NOMO-1 (cell line): Measurements from ENCODE around the gene SRP54.
"Not testable (repeated sequence)": the region's sequence is repeated elsewhere in the genome, so short reads cannot be mapped to it uniquely, and the experiment has no call there.

Source experiments
- DNase-seq, 2 experiments: peaks; one replicate each; lab custom pipeline; 2025; ENCODE audit not compliant: unreplicated experiment in 2 of 2; lab: John Stamatoyannopoulos, UW

SRP54 gene

GRCh38 chr14:34982421-34983147 is at the start of gene SRP54:
Gene SRP54, plus strand, starts transcription at chr14:34982992. Its CDS starts 13,718 bp downstream, at chr14:34996710.
- DNase-seq: peak; percentile 96 to 98

- DNase-seq: no peak
Measured at GRCh38 chr14:34933301-34933700, 49.5 kb upstream of the SRP54 start.

DNA sequence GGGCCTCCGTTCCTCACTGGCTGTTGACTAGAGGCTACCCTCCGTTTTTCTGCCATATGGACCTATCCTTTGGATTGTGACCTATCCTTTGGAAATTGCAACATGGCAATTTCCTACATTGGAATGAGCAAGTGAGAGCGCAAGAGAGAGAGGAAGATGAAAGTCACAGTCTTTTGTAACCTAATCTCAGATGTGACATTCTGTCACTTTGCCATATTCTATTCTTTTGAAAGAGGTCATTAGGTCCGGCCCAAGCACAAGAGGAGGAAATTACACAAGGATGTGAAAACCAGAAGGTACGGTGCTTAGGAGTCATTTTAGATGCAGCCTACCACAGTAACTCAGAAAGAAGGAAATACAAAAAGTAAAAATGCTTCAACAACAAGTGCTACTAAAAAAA is 47.3 kb upstream of the SRP54 start:
- DNase-seq: peak; percentile 90 to 94

GRCh38 chr14:34937442-34937841 is 45.4 kb upstream of the SRP54 start:
- DNase-seq: no peak

DNA sequence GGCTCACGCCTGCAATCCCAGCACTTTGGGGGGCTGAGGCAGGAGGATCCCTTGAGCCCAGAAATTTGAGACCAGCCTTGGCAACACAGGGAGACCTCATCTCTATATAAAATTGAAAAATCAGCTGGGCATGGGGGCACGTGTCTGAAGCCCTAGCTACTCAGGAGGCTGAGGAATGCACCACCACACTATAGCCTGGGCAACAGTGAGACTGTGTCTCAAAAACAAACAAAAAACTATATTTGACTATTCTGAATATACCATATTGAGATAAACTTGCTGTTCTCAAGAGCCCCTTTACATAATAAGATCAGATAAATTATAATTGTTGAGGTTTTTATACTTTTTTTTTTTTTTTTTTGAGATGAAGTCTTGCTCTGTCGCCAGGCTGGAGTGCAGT is 44.9 kb upstream of the SRP54 start:
- no peak for DNase-seq

DNA sequence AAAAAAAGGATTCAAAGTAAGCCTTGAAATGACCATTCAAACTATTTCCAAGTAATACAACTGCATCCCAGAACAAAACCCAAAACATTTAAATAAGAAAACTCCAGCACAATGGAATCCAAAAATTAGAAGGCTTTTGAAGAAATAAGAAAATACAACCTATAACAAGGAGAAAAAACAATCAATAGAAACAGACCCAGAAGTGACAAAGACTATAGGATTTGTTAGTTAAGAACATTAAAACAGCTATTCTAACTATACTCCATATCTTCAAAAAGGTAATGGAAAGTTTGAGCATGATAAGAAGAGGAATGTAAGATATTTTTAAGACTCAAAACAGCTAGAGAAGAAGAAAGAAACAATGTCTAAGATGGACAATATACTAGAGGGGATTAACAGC is 39.3 kb upstream of the SRP54 start:
- no peak for DNase-seq

GRCh38 chr14:34944744-34945143 is 38.0 kb upstream of the SRP54 start:
- DNase-seq: no peak

GRCh38 chr14:34946699-34947098 is 36.1 kb upstream of the SRP54 start:
- no peak for DNase-seq

DNA sequence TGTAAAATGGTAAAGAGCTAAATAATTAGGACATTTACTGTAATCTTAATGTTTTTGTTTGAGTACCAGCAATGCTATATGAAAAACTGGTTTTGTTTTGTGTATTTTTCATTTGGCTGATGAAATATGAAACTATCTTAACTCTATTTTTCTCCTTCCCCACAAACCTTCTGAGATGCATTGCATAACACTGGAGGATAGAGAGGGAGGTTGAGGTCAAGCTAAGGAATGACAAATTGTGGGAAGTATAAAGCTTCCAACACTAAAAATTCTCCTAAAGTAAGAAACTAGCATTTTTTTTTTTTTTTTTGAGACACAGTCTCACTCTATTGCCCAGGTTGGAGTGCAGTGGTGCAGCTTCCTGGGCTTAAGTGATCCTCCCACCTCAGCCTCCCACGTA is 31.5 kb upstream of the SRP54 start:
- no peak for DNase-seq

DNA sequence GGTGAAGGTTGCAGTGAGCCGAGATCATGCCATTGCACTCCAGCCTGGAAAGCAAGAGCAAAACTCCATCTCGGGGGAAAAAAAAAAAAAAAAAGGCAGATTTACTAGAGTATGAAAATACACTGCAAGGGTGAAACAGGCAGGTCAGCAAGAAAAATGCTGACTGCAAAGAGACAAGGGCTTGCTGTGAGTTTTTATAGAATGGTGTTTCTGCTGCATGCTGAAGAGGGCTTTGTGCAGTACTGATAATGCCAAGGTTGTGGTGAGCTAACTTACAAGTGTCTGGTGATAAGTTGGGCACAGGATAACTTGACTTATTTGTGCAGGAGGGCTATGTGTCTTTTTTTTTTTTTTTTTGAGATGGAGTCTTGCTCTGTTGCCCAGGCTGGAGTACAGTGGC is 25.9 kb upstream of the SRP54 start:
- no peak for DNase-seq

GRCh38 chr14:34957771-34958286 is 25.0 kb upstream of the SRP54 start:
- DNase-seq: no peak

GRCh38 chr14:34962106-34962505 is 20.7 kb upstream of the SRP54 start:
- not testable (repeated sequence) for DNase-seq

DNA sequence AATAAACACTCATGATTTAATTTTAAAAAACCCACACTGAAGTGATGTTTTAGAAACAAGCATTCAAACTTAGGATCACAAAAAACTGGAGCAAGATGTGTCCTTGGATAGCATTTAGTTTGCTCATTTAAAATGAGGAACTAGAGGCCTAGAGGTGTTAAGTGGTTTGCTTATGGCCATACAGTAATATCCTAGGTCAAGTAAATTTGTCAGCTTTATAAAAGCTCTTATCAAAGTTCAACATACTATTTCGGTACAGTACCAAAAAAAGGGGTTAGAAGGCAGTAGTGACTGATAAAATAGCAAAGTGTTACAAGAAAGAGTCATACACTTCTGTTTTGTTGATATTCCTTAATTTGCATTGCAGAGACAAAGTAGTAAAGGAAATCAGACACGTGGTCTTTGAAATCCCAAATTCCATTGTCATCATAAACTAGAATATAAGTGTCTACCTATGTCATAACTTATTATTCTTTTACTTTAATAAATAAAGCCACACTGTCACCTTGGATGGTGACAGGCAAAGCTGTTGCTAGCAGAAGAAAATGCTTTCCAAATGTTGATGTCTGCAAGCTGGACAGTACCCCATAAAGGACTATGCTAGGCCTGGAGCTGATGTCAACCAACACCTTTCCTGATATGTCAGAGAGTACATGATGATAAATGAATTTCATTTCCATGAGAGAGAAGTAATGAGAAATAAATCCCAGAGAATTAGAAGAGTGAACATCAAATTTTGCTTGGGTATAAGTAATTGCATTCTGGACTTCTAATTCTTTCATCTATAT is 17.6 kb upstream of the SRP54 start:
- DNase-seq: peak; percentile 34 to 44

DNA sequence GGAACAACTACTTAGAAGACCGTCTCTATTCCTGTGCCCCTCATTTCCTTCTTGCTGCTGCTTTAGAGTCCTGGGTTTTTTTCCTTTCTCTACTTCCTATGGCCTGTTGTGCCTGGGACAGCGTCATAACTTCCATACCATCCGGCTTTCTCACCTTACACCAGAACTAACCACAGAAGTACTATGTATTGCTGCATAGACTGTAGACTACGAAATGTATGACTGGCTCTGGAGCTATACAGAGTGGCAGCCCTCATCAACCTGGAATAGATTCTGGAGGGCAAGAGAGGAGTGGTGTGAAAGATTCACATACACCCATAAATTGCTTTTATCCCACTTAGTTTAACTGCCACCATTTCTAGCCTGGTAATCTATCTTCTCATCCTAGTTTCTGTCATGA is 16.9 kb upstream of the SRP54 start:
- DNase-seq: no peak

DNA sequence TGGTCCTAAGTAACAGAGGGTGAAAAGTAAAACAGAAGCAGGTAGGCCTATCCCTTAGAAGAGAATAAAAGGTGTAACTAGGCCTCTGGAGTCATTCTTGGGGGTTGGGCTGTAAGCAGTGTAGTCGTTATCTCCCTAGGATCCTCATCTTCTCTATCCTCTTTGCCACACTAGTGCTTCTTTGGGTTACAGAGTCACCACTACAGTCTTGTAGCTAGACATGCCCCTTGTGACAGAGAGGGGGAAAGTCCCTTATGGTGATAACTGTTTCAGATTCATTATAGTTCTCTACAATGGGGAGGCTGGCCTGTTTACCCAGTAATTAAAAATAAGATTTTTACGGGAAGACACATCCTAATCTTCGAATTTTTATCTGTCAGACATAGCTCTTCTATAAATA is 16.4 kb upstream of the SRP54 start:
- DNase-seq: no peak

GRCh38 chr14:34970665-34971064 is 12.1 kb upstream of the SRP54 start:
- no peak for DNase-seq

DNA sequence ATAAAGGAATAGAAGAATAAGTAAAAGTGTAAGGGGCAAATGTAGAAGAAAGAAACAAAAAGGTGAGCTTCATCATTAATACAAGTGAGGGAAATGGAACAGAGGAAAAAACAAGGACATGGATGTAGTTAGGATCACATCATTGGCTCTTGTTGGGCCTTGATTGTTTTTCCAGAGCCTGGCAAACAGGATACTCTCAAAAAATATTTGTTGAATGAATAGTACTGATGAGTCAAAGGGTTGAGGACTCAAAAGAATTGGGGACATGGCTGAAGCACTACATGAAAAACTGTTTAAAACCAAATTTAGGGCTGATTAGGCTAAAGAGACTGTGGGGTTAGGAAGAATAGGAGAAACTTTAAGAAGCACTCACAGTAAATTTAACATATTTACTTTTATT is 11.4 kb upstream of the SRP54 start:
- no peak for DNase-seq

DNA sequence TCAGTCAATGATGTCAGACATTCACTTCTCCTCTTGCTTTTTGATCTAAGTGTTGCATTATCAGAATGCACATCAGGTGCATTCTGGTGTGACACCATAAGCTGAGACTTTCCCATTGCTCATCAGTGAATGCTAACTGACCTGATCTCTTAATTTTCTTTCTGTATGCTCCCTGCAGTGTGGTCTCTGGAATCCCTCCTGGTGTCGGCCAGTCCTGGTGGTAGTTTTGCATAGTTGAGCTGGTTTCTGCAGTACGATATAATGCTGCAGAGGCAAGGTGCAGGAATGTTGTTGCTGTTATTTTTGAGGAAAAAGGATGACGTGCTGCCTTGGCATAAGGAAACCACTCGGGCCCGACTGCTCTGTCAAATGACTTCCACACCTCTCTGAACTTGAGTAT is 11.0 kb upstream of the SRP54 start:
- no peak for DNase-seq

DNA sequence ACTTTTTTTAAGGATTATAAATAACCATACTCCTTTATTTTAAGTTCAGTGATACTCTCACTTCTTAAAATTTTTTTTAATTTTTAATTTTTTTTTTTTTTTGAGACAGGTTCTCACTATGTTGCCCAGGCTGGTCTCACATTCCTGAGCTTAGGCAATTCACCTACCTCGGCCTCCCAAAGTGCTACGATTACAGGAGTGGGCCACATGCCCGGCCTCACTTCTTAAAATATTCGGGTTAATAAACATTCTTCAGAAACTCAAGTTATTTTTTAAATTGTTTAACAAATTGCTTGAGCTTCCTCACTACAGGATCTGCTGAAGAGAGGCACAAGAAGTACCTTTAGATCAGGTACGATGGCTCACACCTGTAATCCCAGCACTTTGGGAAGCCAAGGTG is 4.3 kb upstream of the SRP54 start:
- DNase-seq: no peak

DNA sequence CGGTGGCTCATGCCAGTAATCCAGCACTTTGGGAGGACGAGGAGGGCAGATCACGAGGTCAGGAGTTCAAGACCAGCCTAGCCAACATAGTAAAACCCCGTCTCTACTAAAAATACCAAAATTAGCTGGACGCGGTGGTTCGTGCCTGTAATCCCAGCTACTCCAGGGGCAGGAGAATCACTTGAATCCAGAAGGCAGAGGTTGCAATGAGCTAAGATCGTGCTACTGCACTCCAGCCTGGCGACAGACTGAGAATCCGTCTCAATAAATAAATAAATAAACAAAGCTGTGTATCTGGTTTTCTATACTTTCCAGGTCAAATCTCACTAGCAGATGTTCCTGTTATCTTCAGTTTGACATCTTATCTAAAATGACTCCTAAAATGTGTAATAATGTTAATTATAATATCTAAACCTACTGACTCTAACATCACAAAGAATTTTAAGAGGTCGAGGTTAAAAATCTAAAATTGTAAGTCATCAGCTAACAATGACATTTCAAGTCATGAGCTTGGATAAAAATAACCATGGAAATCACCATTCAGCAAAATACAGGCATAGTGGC is 2.4 kb upstream of the SRP54 start:
- DNase-seq: no peak

GRCh38 chr14:34981743-34982420 is 910 bp upstream of the SRP54 start:
- peak; percentile 7 to 55 for DNase-seq
